Type B pancreatic cell (in vitro differentiated cells): Measurements from ENCODE around the gene PPP2R5C. TPM values are rescaled to one million over a fixed set of nuclear protein-coding genes. Genes with fewer than 3 reads are reported as not detected.

Source experiments
- DNase-seq: peaks from one replicate; pipeline ENCODE4 v3.0.0; 2021; ENCODE audit warnings: mixed read lengths; ENCODE audit not compliant: unreplicated experiment; ENCODE audit errors: extremely low spot score
- H3K27ac Mint-ChIP-seq: 2 replicates; pipeline ENCODE4 v1.8.0; 2021; ENCODE audit warnings: mild to moderate bottlenecking, mixed read lengths
- H3K27me3 Mint-ChIP-seq: 2 replicates; pipeline ENCODE4 v1.8.0; 2021; ENCODE audit warnings: mixed read lengths
- H3K36me3 Mint-ChIP-seq: 2 replicates; pipeline ENCODE4 v1.8.0; 2021; ENCODE audit warnings: mixed read lengths
- H3K4me1 Mint-ChIP-seq: one replicate; pipeline ENCODE4 v1.8.0; 2021; ENCODE audit warnings: mixed read lengths; ENCODE audit not compliant: unreplicated experiment
- H3K4me3 Mint-ChIP-seq: 2 replicates; pipeline ENCODE4 v1.8.0; 2021; ENCODE audit warnings: mild to moderate bottlenecking, mixed read lengths
- H3K9me3 Mint-ChIP-seq: 2 replicates; pipeline ENCODE4 v1.8.0; 2021; ENCODE audit warnings: mixed read lengths
- total RNA-seq: library from RNA; stranded (reverse); gene quantifications from 2 replicates; pipeline ENCODE4 v1.2.1, GENCODE V29; 2021; ENCODE audit warnings: low replicate concordance
- TF ChIP-seq, protein P1 (sequence below): fragments of 200-600 bp; sonication (generic); conservative IDR thresholded peaks from 2 replicates; pipeline ENCODE4 v1.5.0; 2021; ENCODE audit warnings: antibody characterized with exemption, mild to moderate bottlenecking

Gene PPP2R5C
- total RNA-seq, 1 donor from 2014 or later = 99.8 TPM

- Mint-ChIP-seq H3K27me3 (no peaks in the 10 kb centered on the region), H3K27ac (no peak overlapping the region), H3K9me3 (no peaks in the 10 kb centered on the region), H3K36me3 (no peaks in the 10 kb centered on the region), H3K4me1 (peaks cover under 1% of the 10 kb centered on the region), H3K4me3 (no peak overlapping the region)
- DNase-seq = no peak
- TF ChIP-seq, protein P1, sequence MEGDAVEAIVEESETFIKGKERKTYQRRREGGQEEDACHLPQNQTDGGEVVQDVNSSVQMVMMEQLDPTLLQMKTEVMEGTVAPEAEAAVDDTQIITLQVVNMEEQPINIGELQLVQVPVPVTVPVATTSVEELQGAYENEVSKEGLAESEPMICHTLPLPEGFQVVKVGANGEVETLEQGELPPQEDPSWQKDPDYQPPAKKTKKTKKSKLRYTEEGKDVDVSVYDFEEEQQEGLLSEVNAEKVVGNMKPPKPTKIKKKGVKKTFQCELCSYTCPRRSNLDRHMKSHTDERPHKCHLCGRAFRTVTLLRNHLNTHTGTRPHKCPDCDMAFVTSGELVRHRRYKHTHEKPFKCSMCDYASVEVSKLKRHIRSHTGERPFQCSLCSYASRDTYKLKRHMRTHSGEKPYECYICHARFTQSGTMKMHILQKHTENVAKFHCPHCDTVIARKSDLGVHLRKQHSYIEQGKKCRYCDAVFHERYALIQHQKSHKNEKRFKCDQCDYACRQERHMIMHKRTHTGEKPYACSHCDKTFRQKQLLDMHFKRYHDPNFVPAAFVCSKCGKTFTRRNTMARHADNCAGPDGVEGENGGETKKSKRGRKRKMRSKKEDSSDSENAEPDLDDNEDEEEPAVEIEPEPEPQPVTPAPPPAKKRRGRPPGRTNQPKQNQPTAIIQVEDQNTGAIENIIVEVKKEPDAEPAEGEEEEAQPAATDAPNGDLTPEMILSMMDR = no peak
These were observed 193.0 kb downstream of the PPP2R5C start for GRCh38 chr14:101954501-101954900.

DNA sequence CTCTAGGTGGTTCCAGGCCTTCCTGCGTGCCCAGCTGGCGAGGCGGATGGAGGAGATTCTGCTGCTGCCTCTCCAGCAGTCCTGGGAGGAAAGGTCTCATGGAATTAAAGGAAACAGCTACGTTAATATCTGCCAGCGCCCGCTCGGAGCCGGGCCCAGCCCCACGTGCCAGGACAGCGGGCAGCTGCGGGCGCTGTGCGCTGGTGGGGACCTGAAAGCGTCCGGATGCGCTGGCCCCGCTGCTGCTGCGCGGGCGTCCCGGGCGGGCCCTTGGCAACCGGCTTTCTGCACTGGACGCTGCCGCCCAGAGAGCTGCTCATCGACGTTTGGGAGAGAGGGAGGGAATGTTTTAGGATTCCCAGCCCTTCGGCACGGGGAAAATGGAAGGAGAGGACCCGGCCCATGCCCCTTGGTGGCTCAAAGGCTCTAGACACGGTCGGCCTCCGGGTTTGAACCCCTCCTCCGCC lies 194.2 kb downstream of the PPP2R5C start:
- Mint-ChIP-seq H3K4me3 (no peak overlapping the region), H3K9me3 (no peaks in the 10 kb centered on the region), H3K4me1 (peaks cover 2% of the 10 kb centered on the region), H3K36me3 (no peaks in the 10 kb centered on the region), H3K27ac (no peak overlapping the region), H3K27me3 (no peaks in the 10 kb centered on the region)
- TF ChIP-seq, protein P1 = no peak
- no peak for DNase-seq

DNA sequence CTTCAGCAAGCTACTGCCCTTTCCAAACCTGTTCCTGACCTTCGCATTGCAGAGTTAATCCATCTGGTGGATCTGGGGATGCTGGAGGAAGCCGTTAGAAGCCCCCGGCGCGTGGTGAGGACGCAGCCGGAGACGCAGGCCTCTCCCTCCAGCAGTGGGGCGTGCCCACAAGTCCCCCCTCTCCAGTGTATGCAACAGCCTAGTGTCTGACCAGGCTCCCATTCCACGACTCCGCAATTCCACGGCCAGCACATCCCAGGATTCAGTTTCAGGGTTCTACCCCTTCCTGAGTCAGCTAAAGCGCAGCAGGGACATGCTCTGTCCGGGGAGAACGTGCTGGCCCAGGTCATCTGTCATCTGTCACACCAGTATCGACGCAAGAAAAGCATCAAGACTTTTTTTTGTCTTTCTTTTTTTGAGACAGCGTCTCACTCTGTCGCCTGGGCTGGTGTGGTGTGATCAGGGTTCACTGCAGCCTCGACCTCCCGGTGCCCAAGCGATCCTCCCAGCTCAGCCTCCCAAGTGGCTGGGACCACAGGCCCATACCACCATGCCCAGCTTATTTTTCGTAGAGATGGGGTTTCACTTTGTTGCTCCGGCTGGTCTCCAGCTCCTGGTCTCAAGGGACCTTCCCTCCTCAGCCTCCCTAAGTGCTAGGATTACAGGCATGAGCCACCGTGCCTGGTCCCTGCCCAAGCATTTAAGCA lies 194.8 kb downstream of the PPP2R5C start:
- no peaks in the 10 kb centered on the region for H3K36me3 Mint-ChIP-seq
- H3K27ac Mint-ChIP-seq = peak overlapping the region; percentile 39
- H3K4me1 Mint-ChIP-seq = peaks cover 8% of the 10 kb centered on the region
- TF ChIP-seq, protein P1 = no peak
- H3K9me3 Mint-ChIP-seq = no peaks in the 10 kb centered on the region
- peaks cover 3% of the 10 kb centered on the region for H3K27me3 Mint-ChIP-seq
- no peak for DNase-seq
- no peak overlapping the region for H3K4me3 Mint-ChIP-seq

- DNase-seq = no peak
- TF ChIP-seq, protein P1 = no peak
- no peaks in the 10 kb centered on the region for H3K9me3 Mint-ChIP-seq
- no peak overlapping the region for H3K4me3 Mint-ChIP-seq
- peaks cover 5% of the 10 kb centered on the region for H3K27me3 Mint-ChIP-seq
- no peak overlapping the region for H3K27ac Mint-ChIP-seq
- peaks cover 9% of the 10 kb centered on the region for H3K4me1 Mint-ChIP-seq
- H3K36me3 Mint-ChIP-seq = no peaks in the 10 kb centered on the region
These were observed 196.1 kb downstream of the PPP2R5C start for GRCh38 chr14:101957406-101958234.

DNA sequence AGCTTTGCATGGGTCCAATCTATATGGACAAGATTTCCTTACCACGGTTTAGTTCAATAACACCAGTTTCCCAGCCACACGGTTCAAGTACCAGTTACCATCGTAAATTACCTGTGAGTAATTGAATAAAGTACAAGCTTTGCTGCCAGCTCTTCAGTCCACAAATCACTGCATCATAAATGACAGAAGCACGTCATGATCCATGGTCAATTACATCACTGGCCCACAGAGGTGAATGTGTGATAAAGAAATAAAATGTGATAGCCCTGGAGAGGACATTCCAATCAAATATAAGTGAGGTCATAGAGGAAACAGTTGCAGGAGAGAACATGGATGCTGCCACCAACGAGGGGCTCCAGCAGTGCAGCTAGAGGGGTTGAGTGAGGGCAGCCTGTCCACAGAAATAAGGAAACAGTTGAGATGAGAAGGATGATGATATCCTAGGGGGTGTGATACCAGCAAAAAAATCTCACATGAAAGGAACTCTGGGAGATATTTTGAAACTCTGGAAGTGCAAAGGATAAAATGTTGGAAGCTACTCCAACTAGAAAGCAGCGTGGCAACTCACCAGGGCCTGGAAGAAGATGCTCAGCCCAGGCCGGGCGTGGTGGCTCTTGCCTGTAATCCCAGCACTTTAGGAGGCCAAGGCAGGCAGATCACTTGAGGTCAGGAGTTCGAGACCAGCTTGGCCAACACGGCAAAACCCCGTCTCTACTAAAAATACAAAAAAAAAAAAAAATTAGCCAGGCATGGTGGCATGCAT lies 197.1 kb downstream of the PPP2R5C start:
- Mint-ChIP-seq H3K27ac (no peak overlapping the region), H3K4me1 (peaks cover 9% of the 10 kb centered on the region), H3K4me3 (no peak overlapping the region), H3K27me3 (peaks cover 5% of the 10 kb centered on the region), H3K36me3 (no peaks in the 10 kb centered on the region), H3K9me3 (no peaks in the 10 kb centered on the region)
- TF ChIP-seq, protein P1 = no peak
- no peak for DNase-seq
